Neural cell (in vitro differentiated cells): ENCODE results near the gene ALS2.

Experiments
- POLR2AphosphoS5 ChIP-seq: IDR thresholded peaks from 2 replicates; pipeline ENCODE4 v1.6.1; 2012
- TF ChIP-seq, protein P1 (sequence below): fragments of 450-650 bp; IDR thresholded peaks from 2 replicates; pipeline ENCODE4 v1.5.1; 2014; ENCODE audit warnings: antibody characterized with exemption, mild to moderate bottlenecking, moderate library complexity; ENCODE audit not compliant: poor library complexity, severe bottlenecking

GRCh38 chr2:201734111-201734510 is 46.6 kb downstream of the ALS2 start:
- TF ChIP-seq POLR2AphosphoS5, result no peak
- TF ChIP-seq, protein P1, sequence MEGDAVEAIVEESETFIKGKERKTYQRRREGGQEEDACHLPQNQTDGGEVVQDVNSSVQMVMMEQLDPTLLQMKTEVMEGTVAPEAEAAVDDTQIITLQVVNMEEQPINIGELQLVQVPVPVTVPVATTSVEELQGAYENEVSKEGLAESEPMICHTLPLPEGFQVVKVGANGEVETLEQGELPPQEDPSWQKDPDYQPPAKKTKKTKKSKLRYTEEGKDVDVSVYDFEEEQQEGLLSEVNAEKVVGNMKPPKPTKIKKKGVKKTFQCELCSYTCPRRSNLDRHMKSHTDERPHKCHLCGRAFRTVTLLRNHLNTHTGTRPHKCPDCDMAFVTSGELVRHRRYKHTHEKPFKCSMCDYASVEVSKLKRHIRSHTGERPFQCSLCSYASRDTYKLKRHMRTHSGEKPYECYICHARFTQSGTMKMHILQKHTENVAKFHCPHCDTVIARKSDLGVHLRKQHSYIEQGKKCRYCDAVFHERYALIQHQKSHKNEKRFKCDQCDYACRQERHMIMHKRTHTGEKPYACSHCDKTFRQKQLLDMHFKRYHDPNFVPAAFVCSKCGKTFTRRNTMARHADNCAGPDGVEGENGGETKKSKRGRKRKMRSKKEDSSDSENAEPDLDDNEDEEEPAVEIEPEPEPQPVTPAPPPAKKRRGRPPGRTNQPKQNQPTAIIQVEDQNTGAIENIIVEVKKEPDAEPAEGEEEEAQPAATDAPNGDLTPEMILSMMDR, result no peak
